HG02870 (cell line): ENCODE results near the gene KLLN.
A peak's percentile ranks its signal among the peaks of the same experiment; 100 is the strongest.
"Not testable (repeated sequence)": the region's sequence is repeated elsewhere in the genome, so short reads cannot be mapped to it uniquely, and the experiment has no call there.

ENCODE experiments used
- ATAC-seq: cut with Tn5 transposase; IDR thresholded peaks from one replicate; pipeline ENCODE4 v1.9.1; 2021; ENCODE audit warnings: mild to moderate bottlenecking, moderate library complexity; ENCODE audit not compliant: unreplicated experiment

Gene KLLN

GRCh38 chr10:87867453-87867852 is 4.1 kb upstream of the KLLN start:
- ATAC-seq = no peak

- ATAC-seq = no peak
Observed at GRCh38 chr10:87866412-87866974, 3.2 kb upstream of the KLLN start.

DNA sequence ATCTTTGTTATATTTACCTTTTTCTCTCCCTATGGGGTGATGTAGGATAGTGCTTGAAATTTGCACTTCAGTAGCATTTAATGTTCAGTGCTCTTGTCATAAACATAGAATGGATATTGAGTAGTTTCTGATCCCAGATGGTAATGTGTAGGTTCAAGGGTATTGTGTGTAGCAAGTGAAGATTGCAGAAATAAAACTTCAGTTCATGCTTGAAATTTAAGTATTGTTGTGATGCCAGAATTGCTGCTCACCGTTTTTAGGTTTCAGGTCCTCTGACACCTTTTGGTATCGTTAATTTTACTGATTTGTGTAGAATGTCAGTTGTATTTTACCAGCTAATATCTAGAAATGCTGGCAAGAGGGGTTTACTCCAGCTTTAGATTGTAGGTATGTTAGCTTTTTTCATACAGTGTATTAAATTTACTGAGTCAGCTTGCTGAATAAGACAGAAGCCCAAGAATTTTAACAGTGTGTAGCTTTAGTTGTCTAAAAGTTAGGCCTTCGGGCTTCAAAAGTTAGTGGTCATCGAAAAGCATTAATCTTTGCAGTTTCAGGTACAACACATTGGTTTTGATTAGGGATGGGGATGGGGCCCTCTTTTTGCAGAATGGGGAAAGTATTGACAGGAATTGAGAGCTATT is 2.0 kb upstream of the KLLN start:
- ATAC-seq = no peak

- ATAC-seq = no peak
Observed at GRCh38 chr10:87864496-87865059, 1.2 kb upstream of the KLLN start.

DNA sequence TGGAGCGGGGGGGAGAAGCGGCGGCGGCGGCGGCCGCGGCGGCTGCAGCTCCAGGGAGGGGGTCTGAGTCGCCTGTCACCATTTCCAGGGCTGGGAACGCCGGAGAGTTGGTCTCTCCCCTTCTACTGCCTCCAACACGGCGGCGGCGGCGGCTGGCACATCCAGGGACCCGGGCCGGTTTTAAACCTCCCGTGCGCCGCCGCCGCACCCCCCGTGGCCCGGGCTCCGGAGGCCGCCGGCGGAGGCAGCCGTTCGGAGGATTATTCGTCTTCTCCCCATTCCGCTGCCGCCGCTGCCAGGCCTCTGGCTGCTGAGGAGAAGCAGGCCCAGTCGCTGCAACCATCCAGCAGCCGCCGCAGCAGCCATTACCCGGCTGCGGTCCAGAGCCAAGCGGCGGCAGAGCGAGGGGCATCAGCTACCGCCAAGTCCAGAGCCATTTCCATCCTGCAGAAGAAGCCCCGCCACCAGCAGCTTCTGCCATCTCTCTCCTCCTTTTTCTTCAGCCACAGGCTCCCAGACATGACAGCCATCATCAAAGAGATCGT is 690 bp upstream of the KLLN start:
- ATAC-seq = not testable (repeated sequence)

GRCh38 chr10:87862679-87863052 is 667 bp downstream of the KLLN start:
- peak; percentile 12 for ATAC-seq

DNA sequence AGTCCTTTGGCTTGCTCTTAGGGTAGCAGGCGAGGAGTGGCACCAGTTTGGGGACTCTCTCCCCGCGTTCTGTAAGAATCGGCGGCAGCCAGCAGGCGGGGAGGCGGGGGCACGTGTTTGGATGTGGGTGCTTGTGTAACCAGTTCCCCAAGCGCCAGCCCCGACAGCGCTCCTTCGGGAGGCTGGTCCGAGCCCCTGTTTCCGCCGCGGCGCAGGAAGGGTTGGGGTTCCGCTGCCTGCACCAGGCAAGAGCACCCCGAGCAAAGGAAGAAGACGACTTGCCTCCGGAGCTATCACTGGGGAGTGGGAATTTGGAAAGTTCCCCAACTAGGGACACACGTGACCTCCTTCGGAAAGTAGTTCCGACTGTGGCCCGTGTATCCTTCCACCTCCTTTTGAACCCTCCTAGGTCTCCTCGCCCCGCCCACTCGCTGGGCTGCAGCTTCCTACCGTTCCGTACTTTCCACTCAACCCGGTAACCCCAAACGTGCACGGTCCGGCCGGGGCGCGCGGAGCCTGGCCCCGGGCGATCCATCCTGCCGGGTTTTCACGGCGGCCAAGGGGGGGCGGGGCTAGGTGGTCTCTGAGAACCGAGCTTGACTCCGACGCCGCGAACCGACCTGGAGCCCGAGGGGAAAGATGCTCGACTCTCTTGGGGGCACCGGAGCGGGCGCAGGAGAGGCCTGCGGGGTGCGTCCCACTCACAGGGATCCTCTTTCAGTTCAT is 1.2 kb downstream of the KLLN start:
- peak; percentile 50 for ATAC-seq

DNA sequence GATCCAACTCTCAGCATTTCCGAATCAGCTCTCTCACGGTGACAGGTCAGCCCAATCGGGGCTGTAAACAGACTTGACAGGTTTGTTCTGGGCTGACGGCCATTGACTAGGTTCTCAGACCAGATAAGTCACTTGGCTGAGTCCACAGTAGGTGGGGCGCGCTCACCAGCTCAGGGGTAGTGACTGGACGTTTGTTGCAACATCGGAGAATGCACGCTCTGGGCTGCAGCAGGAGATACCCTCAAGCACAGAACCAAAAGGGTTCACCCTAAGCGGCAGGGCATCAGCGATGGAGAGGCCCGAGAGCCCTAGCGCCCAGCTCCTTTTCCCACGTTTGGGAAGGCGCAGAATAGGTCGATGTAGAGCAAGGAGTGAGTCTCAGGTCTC is 1.8 kb downstream of the KLLN start:
- no peak for ATAC-seq

DNA sequence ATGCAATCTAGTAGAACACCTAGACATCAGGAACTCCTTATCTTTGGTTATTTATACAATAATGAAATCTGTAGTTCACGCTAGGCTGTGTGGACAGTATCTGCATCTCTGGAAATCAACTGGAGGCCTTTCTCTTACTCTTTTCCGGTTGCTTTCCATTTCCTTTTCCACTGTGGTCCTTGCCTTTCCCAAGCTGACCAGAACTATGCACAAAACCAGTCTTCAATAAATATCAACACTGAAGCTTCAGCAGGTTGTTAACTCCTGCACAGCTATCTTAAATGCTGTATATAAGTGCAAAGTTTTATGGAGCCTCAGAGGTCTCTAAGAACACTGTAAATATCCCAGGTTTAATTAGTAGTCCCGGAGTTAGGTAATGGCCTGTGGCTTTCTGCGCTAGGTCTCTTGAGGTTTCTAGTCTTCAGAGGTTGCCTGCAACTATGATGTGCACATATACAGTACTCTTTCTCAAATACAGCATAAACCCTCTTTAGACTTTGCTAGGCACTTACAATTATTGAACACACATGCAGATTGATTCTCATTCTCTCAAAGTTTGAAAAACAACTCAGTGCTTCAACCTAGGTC is 2.4 kb downstream of the KLLN start:
- ATAC-seq = no peak

- no peak for ATAC-seq
Observed at GRCh38 chr10:87860156-87860795, 3.1 kb downstream of the KLLN start.

DNA sequence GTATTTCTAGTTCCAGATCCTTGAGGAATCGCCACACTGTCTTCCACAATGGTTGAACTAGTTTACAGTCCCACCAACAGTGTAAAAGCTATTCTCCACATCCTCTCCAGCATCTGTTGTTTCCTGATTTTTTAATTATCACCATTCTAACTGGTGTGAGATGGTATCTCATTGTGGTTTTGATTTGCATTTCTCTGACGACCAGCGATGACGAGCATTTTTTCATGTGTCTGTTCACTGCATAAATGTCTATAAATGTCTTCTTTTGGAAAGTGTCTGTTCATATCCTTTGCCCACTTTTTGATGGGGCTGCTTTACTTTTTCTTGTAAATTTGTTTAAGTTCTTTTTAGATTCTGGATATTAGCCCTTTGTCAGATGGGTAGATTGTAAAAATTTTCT is 7.7 kb downstream of the KLLN start:
- ATAC-seq = not testable (repeated sequence)

DNA sequence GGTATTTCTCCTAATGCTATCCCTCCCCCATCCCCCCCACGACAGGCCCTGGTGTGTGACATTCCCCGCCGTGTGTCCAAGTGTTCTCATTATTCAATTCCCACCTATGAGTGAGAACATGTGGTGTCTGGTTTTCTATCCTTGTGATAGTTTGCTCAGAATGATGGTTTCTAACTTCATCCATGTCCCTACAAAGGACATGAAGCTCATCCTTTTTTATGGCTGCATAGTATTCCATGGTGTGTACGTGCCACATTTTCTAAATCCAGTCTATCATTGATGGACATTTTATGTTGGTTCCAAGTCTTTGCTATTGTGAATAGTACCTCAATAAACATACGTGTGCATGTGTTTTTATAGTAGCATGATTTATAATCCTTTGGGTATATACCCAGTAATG is 8.1 kb downstream of the KLLN start:
- ATAC-seq = not testable (repeated sequence)

- no peak for ATAC-seq
Observed at GRCh38 chr10:87852089-87852488, 11.2 kb downstream of the KLLN start.

DNA sequence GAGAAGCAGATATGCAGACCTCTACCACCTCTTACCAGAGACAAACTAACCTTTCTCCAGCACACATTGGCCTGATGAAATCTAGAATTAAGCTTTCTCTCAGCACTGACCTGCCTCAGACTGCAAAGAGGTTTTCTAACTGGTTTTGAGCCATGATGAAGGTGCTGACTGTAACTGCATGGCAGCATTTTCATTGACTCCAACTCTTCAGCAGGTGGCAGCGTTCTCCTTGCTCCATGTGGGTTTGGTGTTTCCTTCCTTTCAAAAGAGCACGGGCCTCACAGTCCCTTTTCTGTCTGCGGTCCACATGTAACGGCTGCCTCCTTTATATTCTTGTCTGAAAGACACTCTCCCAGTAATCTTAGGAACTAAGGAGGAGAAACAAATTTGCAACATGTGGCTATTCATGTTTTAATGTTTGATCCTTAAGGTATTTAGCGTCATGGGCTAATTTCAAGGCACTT is 12.6 kb downstream of the KLLN start:
- ATAC-seq = no peak

DNA sequence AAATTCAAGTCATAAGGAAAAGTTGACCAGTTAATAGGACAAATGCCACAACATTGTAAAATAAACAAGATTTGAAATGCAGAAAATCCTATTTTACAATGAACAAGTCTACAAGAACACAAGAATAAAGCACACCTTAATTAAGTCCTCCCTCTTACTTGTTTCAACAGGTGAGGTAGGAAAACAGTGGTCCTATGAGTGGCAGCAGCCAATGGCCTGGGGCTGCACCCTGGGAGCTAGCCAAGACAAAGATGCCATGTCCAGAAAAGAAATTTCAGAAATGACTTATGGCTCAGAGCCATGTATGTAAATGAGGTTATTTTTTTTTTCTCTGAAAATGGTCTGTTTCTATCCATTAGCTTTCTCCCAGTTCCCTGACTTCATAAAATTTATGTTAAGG is 14.3 kb downstream of the KLLN start:
- no peak for ATAC-seq

- no peak for ATAC-seq
Observed at GRCh38 chr10:87847550-87847949, 15.8 kb downstream of the KLLN start.

DNA sequence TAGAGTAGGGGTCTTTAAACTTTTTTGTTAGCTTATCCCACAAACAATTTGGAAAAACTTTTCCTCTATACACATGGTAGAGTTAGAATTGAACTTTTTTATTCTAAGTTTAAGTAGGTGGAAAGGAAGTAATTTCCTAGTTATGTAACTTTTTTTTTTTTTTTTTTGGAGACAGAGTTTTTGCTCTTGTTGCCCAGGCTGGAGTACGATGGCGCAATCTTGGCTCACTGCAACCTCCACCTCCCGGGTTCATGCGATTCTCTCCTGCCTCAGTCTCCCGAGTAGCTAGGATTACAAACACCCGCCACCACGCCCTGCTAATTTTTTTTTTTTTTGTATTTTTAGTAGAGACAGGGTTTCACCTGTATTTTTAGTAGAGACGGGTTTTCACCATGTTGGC is 16.6 kb downstream of the KLLN start:
- ATAC-seq = not testable (repeated sequence)

DNA sequence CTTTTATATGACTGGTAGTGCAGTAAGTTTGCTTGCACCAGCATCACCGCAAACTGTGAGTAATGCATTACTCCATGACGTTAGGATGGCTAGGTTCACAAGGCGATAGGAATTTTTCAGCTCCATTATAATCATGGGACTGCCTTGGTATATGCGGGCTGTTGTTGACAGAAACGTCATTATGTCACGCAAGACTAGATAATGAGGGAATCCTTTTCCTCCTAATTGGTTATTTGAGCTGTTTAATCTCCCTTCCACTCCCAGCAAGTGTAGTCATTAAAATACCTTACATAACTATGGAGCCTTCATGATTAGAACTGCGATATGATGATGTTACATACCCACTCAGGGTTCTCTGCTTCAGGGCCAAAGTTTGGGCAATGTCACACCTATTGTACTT is 17.3 kb downstream of the KLLN start:
- ATAC-seq = no peak

DNA sequence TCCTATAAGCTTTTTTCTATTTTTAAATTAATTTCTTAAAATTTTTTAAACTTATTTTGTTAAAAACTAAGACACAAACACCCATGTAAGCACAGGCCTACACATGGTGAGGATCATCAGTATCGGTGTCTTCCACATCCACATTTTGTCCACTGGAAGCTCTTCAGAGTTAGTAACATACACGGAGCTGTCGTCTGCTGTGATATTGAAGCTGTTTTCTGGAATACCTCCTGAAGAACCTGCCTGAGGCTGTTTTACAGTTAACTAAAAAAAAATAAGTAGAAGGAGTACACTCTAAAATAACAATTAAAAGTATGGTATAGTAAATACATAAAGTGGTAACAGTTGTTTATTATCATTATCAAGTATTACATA is 17.7 kb downstream of the KLLN start:
- no peak for ATAC-seq

DNA sequence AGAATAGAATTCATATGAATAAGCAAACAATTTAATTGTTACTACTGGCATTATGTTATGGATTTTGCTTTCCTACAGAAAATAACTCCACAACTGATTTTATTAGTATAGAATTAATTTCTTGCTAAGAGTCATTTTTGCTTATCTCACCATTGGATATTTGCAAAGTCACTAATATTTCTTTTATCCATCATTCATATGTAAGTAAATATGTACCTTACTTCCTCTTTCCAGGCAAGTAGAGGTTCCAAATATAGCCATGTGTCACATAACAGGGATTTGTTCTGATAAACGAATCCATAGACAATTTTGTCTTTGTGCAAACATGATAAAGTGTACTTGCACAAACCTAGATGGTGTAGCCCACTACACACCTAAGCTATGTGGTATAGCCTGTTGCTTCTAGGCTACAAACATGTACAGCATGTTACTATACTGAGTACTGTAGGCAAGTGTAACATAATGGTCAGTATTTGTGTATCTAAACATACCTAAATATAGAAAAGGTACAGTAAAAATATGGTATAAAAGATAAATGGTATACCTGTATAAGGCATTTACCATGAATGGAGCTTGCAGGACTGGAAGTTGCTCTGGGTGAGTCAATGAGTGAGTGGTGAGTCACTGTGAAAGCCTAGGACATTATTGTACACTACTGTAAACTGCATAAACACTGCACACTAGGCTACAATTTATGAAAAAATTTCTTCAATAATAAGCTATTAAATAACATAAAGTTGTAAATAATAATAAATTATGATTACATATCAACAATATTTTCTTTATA is 18.3 kb downstream of the KLLN start:
- no peak for ATAC-seq
